Stimulated activated memory B cell treated with anti-CD40 and anti-IgM and Interleukin-4, amounts not matched to agents 10 μg/mL and 1 μg/mL and 100 μg/mL, for 72 hours (primary cell): ENCODE results near the gene TRIP13.

ENCODE experiments used
- ATAC-seq: fragments of 150-1000 bp; cut with Tn5 transposase; 2 replicates; pipeline ENCODE4 v1.10.0; 2021
- H3K27ac Mint-ChIP-seq: one replicate; pipeline ENCODE4 v1.8.0; 2022; ENCODE audit warnings: mild to moderate bottlenecking, mixed read lengths
- H3K27me3 Mint-ChIP-seq: one replicate; pipeline ENCODE4 v1.8.0; 2022; ENCODE audit warnings: mixed read lengths
- H3K36me3 Mint-ChIP-seq: one replicate; pipeline ENCODE4 v1.8.0; 2022; ENCODE audit warnings: mixed read lengths
- H3K4me1 Mint-ChIP-seq: one replicate; pipeline ENCODE4 v1.8.0; 2022; ENCODE audit warnings: mixed read lengths
- H3K4me3 Mint-ChIP-seq: one replicate; pipeline ENCODE4 v1.8.0; 2022; ENCODE audit warnings: mild to moderate bottlenecking, moderate library complexity, mixed read lengths
- H3K9me3 Mint-ChIP-seq: one replicate; pipeline ENCODE4 v1.8.0; 2022; ENCODE audit warnings: mixed read lengths

The TRIP13 gene

GRCh38 chr5:891117-891836 lies 1.4 kb upstream of the TRIP13 start:
- no peaks in the 10 kb centered on the region for H3K9me3 Mint-ChIP-seq

GRCh38 chr5:891837-892393 lies 769 bp upstream of the TRIP13 start:
- ATAC-seq: no peak
- peaks cover 48% of the 10 kb centered on the region for H3K36me3 Mint-ChIP-seq
- H3K27me3 Mint-ChIP-seq: no peaks in the 10 kb centered on the region
- peak overlapping the region; percentile 83 for H3K4me3 Mint-ChIP-seq
- peaks cover 14% of the 10 kb centered on the region for H3K4me1 Mint-ChIP-seq
- no peaks in the 10 kb centered on the region for H3K9me3 Mint-ChIP-seq
- H3K27ac Mint-ChIP-seq: peak overlapping the region; percentile 78

More at GRCh38 chr5:891117-891836, 1.4 kb upstream of the TRIP13 start:
- ATAC-seq: no peak
- H3K27ac Mint-ChIP-seq: peak overlapping the region; percentile 78
- H3K27me3 Mint-ChIP-seq: no peaks in the 10 kb centered on the region
- peaks cover 48% of the 10 kb centered on the region for H3K36me3 Mint-ChIP-seq
- H3K4me1 Mint-ChIP-seq: peaks cover 14% of the 10 kb centered on the region
- peak overlapping the region; percentile 83 for H3K4me3 Mint-ChIP-seq

- no peak overlapping the region for H3K27ac Mint-ChIP-seq
- ATAC-seq: peak; percentile 22
- H3K27me3 Mint-ChIP-seq: no peaks in the 10 kb centered on the region
- H3K9me3 Mint-ChIP-seq: no peaks in the 10 kb centered on the region
- peak overlapping the region; percentile 83 for H3K4me3 Mint-ChIP-seq
- peaks cover 40% of the 10 kb centered on the region for H3K36me3 Mint-ChIP-seq
- H3K4me1 Mint-ChIP-seq: peaks cover 14% of the 10 kb centered on the region
Measured at GRCh38 chr5:893137-893506, 438 bp downstream of the TRIP13 start.

- Mint-ChIP-seq H3K27me3 (no peaks in the 10 kb centered on the region), H3K36me3 (peaks cover 34% of the 10 kb centered on the region), H3K4me1 (peaks cover 14% of the 10 kb centered on the region), H3K27ac (no peak overlapping the region), H3K4me3 (peak overlapping the region; percentile 83), H3K9me3 (no peaks in the 10 kb centered on the region)
- no peak for ATAC-seq
Measured at GRCh38 chr5:893711-894110, 1.0 kb downstream of the TRIP13 start.

GRCh38 chr5:900781-901180 lies 8.1 kb downstream of the TRIP13 start:
- Mint-ChIP-seq H3K4me3 (no peak overlapping the region), H3K27me3 (no peaks in the 10 kb centered on the region), H3K4me1 (peaks cover 6% of the 10 kb centered on the region), H3K9me3 (no peaks in the 10 kb centered on the region), H3K36me3 (peaks cover 18% of the 10 kb centered on the region), H3K27ac (no peak overlapping the region)
- ATAC-seq: no peak

GRCh38 chr5:902129-902916 lies 9.6 kb downstream of the TRIP13 start:
- Mint-ChIP-seq H3K4me1 (peaks cover 6% of the 10 kb centered on the region), H3K4me3 (no peak overlapping the region), H3K27ac (no peak overlapping the region), H3K9me3 (no peaks in the 10 kb centered on the region), H3K27me3 (no peaks in the 10 kb centered on the region), H3K36me3 (peaks cover 11% of the 10 kb centered on the region)
- no peak for ATAC-seq

GRCh38 chr5:903756-904096 lies 11.0 kb downstream of the TRIP13 start:
- Mint-ChIP-seq H3K36me3 (peaks cover 19% of the 10 kb centered on the region), H3K27ac (no peak overlapping the region), H3K27me3 (no peaks in the 10 kb centered on the region), H3K4me3 (no peak overlapping the region), H3K9me3 (no peaks in the 10 kb centered on the region), H3K4me1 (peaks cover 6% of the 10 kb centered on the region)
- no peak for ATAC-seq

GRCh38 chr5:905139-905642 lies 12.5 kb downstream of the TRIP13 start:
- Mint-ChIP-seq H3K36me3 (peaks cover 23% of the 10 kb centered on the region), H3K9me3 (no peaks in the 10 kb centered on the region)

GRCh38 chr5:907366-907910 lies 14.8 kb downstream of the TRIP13 start:
- Mint-ChIP-seq H3K27me3 (no peaks in the 10 kb centered on the region), H3K9me3 (no peaks in the 10 kb centered on the region), H3K4me1 (peaks cover 10% of the 10 kb centered on the region), H3K27ac (no peak overlapping the region), H3K36me3 (peaks cover 36% of the 10 kb centered on the region), H3K4me3 (no peak overlapping the region)
- ATAC-seq: no peak

More at GRCh38 chr5:905139-905642, 12.5 kb downstream of the TRIP13 start:
- ATAC-seq: no peak
- Mint-ChIP-seq H3K4me1 (peaks cover 6% of the 10 kb centered on the region), H3K27ac (no peak overlapping the region), H3K4me3 (no peak overlapping the region), H3K27me3 (no peaks in the 10 kb centered on the region)

GRCh38 chr5:908172-908571 lies 15.5 kb downstream of the TRIP13 start:
- no peak overlapping the region for H3K27ac Mint-ChIP-seq
- no peaks in the 10 kb centered on the region for H3K9me3 Mint-ChIP-seq
- no peak overlapping the region for H3K4me3 Mint-ChIP-seq
- peaks cover 5% of the 10 kb centered on the region for H3K4me1 Mint-ChIP-seq
- no peak for ATAC-seq
- no peaks in the 10 kb centered on the region for H3K27me3 Mint-ChIP-seq
- H3K36me3 Mint-ChIP-seq: peaks cover 37% of the 10 kb centered on the region

- no peak overlapping the region for H3K27ac Mint-ChIP-seq
Measured at GRCh38 chr5:909086-909485, 16.4 kb downstream of the TRIP13 start.

GRCh38 chr5:909994-910768 lies 17.5 kb downstream of the TRIP13 start:
- no peak overlapping the region for H3K4me3 Mint-ChIP-seq
- peaks cover 44% of the 10 kb centered on the region for H3K36me3 Mint-ChIP-seq
- no peaks in the 10 kb centered on the region for H3K9me3 Mint-ChIP-seq

More at GRCh38 chr5:909086-909485, 16.4 kb downstream of the TRIP13 start:
- Mint-ChIP-seq H3K36me3 (peaks cover 40% of the 10 kb centered on the region), H3K4me3 (no peak overlapping the region), H3K4me1 (peaks cover 5% of the 10 kb centered on the region), H3K27me3 (no peaks in the 10 kb centered on the region), H3K9me3 (no peaks in the 10 kb centered on the region)
- ATAC-seq: no peak

GRCh38 chr5:910769-911160 lies 18.1 kb downstream of the TRIP13 start:
- Mint-ChIP-seq H3K36me3 (peaks cover 40% of the 10 kb centered on the region), H3K4me3 (no peak overlapping the region), H3K27me3 (no peaks in the 10 kb centered on the region), H3K9me3 (no peaks in the 10 kb centered on the region), H3K4me1 (peaks cover 5% of the 10 kb centered on the region), H3K27ac (no peak overlapping the region)
- no peak for ATAC-seq

More at GRCh38 chr5:909994-910768, 17.5 kb downstream of the TRIP13 start:
- Mint-ChIP-seq H3K27ac (no peak overlapping the region), H3K27me3 (no peaks in the 10 kb centered on the region), H3K4me1 (peaks cover 5% of the 10 kb centered on the region)
- ATAC-seq: no peak

GRCh38 chr5:911601-912000 lies 18.9 kb downstream of the TRIP13 start:
- H3K4me1 Mint-ChIP-seq: peaks cover 5% of the 10 kb centered on the region
- peaks cover 40% of the 10 kb centered on the region for H3K36me3 Mint-ChIP-seq
- H3K9me3 Mint-ChIP-seq: no peaks in the 10 kb centered on the region
- no peak overlapping the region for H3K4me3 Mint-ChIP-seq
- H3K27ac Mint-ChIP-seq: no peak overlapping the region
- H3K27me3 Mint-ChIP-seq: no peaks in the 10 kb centered on the region
- no peak for ATAC-seq
